Peyer's patch (tissue), 4 donors: ENCODE measurements around the gene DGCR2. TPM values are rescaled to one million over a fixed set of nuclear protein-coding genes. Genes with fewer than 3 reads are reported as not detected.
A peak's percentile ranks its signal among the peaks of the same experiment; 100 is the strongest.

Source experiments
- DNase-seq, 3 donors: peaks; one replicate each; pipeline ENCODE4 v3.0.0-alpha.2; 2017 to 2019
- H3K27ac ChIP-seq, 4 donors: fragments of 200-600 bp; sonication (generic); one replicate each; pipeline ENCODE4 v1.5.1; 2016 to 2019
- H3K27me3 ChIP-seq, 2 donors: fragments of 200-600 bp; sonication (generic); one replicate each; pipeline ENCODE4 v1.5.1; 2019
- H3K36me3 ChIP-seq, 3 donors: fragments of 200-600 bp; sonication (generic); one replicate each; pipeline ENCODE4 v1.5.1; 2016 to 2019
- H3K4me1 ChIP-seq, 4 donors: fragments of 200-600 bp; sonication (generic); one replicate each; pipeline ENCODE4 v1.5.1; 2016 to 2019
- H3K4me3 ChIP-seq, 4 donors: fragments of 200-600 bp; sonication (generic); 1 replicate in 3 of 4; 2 replicates in 1 of 4; pipeline ENCODE4 v1.5.1; 2016 to 2019; ENCODE audit warnings: mild to moderate bottlenecking in 1 of 4
- H3K9me3 ChIP-seq, 4 donors: fragments of 200-600 bp; sonication (generic); one replicate each; pipeline ENCODE4 v1.5.1; 2016 to 2019; ENCODE audit warnings: mild to moderate bottlenecking in 1 of 4
- CTCF ChIP-seq, 6 experiments: fragments of 450-650 bp in 4 of 6; fragments of 200-600 bp in 2 of 6; sonication (generic) in 1 of 6; IDR thresholded peaks; one replicate each; pipeline ENCODE4 v1.5.1; 2017 to 2019; ENCODE audit warnings: antibody characterized with exemption in 6 of 6, mild to moderate bottlenecking in 3 of 6, moderate library complexity in 1 of 6
- POLR2A ChIP-seq, 2 donors: fragments of 450-650 bp; IDR thresholded peaks; one replicate each; pipeline ENCODE4 v1.5.1; 2017; ENCODE audit warnings: antibody characterized with exemption in 2 of 2, mild to moderate bottlenecking in 2 of 2, moderate library complexity in 2 of 2
- total RNA-seq, 4 donors: library from RNA; depleted of rRNA; stranded (reverse); fragments of >200 nt; gene quantifications; one replicate each; pipeline ENCODE4 v1.1.0, GENCODE V29; 2016

Gene DGCR2
- total RNA-seq, 4 donors from 2014 or later: 49.5 to 101 (median 92.1) TPM

- DNase-seq: peak in 1 of 3 donors; percentile 11
- Histone ChIP-seq H3K9me3 (no peaks in the 10 kb centered on the region), H3K27ac (no peak overlapping the region), H3K4me1 (peaks cover 6 to 45% (median 21%) of the 10 kb centered on the region in 4 donors), H3K4me3 (no peak overlapping the region), H3K36me3 (no peaks in the 10 kb centered on the region), H3K27me3 (no peaks in the 10 kb centered on the region)
- TF ChIP-seq POLR2A (IDR thresholded peaks at IDR 0.05) (no peak), CTCF (IDR thresholded peaks at IDR 0.05) (no peak)
Observed at GRCh38 chr22:19113429-19113828, 8.8 kb downstream of the DGCR2 start.

- Histone ChIP-seq H3K27ac (no peak overlapping the region), H3K36me3 (no peaks in the 10 kb centered on the region), H3K9me3 (no peaks in the 10 kb centered on the region), H3K27me3 (no peaks in the 10 kb centered on the region), H3K4me1 (peaks cover 4 to 36% (median 11%) of the 10 kb centered on the region in 4 donors), H3K4me3 (no peak overlapping the region)
- no peak for DNase-seq
- no peak for TF ChIP-seq POLR2A (IDR thresholded peaks at IDR 0.05)
- TF ChIP-seq CTCF (IDR thresholded peaks at IDR 0.05): no peak
Observed at GRCh38 chr22:19111584-19111983, 10.6 kb downstream of the DGCR2 start.

- H3K27me3 ChIP-seq: no peaks in the 10 kb centered on the region
- peaks cover 4 to 31% (median 13%) of the 10 kb centered on the region in 4 donors for H3K4me1 ChIP-seq
- no peak for DNase-seq
- no peaks in the 10 kb centered on the region for H3K9me3 ChIP-seq
- H3K27ac ChIP-seq: no peak overlapping the region
- no peak overlapping the region for H3K4me3 ChIP-seq
- H3K36me3 ChIP-seq: no peaks in the 10 kb centered on the region
- TF ChIP-seq POLR2A (IDR thresholded peaks at IDR 0.05) (no peak), CTCF (IDR thresholded peaks at IDR 0.05) (no peak)
Observed at GRCh38 chr22:19111140-19111539, 11.1 kb downstream of the DGCR2 start.

GRCh38 chr22:19110646-19111045 is 11.6 kb downstream of the DGCR2 start:
- no peak for DNase-seq
- Histone ChIP-seq H3K27ac (peak overlapping the region in 1 of 4 donors; percentile 73), H3K4me3 (no peak overlapping the region), H3K27me3 (no peaks in the 10 kb centered on the region), H3K4me1 (peaks cover 4 to 27% (median 15%) of the 10 kb centered on the region in 4 donors), H3K9me3 (no peaks in the 10 kb centered on the region), H3K36me3 (no peaks in the 10 kb centered on the region)
- TF ChIP-seq CTCF (IDR thresholded peaks at IDR 0.05) (no peak), POLR2A (IDR thresholded peaks at IDR 0.05) (no peak)

GRCh38 chr22:19110064-19110458 is 12.2 kb downstream of the DGCR2 start:
- H3K36me3 ChIP-seq: no peaks in the 10 kb centered on the region
- TF ChIP-seq CTCF (IDR thresholded peaks at IDR 0.05) (no peak), POLR2A (IDR thresholded peaks at IDR 0.05) (no peak)
- no peaks in the 10 kb centered on the region for H3K9me3 ChIP-seq
- H3K27ac ChIP-seq: peak overlapping the region; percentile 46 to 73 (median 64)
- H3K27me3 ChIP-seq: no peaks in the 10 kb centered on the region
- no peak overlapping the region for H3K4me3 ChIP-seq
- H3K4me1 ChIP-seq: peaks cover 2 to 27% (median 15%) of the 10 kb centered on the region in 4 donors
- no peak for DNase-seq
